ENCODE measurements around the gene ERH.

ERH gene

GRCh38 chr14:69344171-69344570 is 53.9 kb downstream of the ERH start:
- Histone ChIP-seq H3K9me2 (replicated peaks; ENCODE audit: insufficient read depth, low read length) (no peaks in the 10 kb centered on the region), H3F3A (ENCODE audit: insufficient read depth, low read length) (no peaks in the 10 kb centered on the region), H3K36me3 (replicated peaks; ENCODE audit: insufficient read depth, low read length) (no peaks in the 10 kb centered on the region), H3K9me3 (replicated peaks; ENCODE audit: insufficient read depth, low read length) (no peaks in the 10 kb centered on the region), H2AFZ (ENCODE audit: low read length) (no peak overlapping the region), H3K27ac (ENCODE audit: low read length) (no peak overlapping the region), H4K20me1 (ENCODE audit: insufficient read depth, low read length) (no peaks in the 10 kb centered on the region), H3K9ac (ENCODE audit: low read length) (no peak overlapping the region), H3K27me3 (replicated peaks; ENCODE audit: insufficient read depth, low read length) (no peaks in the 10 kb centered on the region), H3K79me2 (ENCODE audit: low read length) (no peaks in the 10 kb centered on the region), H3K4me2 (ENCODE audit: low read depth, low read length) (no peak overlapping the region), H3K4me3 (ENCODE audit: low read length) (no peak overlapping the region), H3K4me1 (ENCODE audit: low read length) (no peaks in the 10 kb centered on the region)
- no peak for DNase-seq
- TF ChIP-seq EZH2phosphoT487 (IDR thresholded peaks at IDR 0.05; ENCODE audit: low read length) (no peak), EZH2 (optimal IDR thresholded peaks at IDR 0.05; ENCODE audit: low read depth, low read length) (no peak), CTCF (IDR thresholded peaks at IDR 0.05; ENCODE audit: low read length) (no peak)

DNA sequence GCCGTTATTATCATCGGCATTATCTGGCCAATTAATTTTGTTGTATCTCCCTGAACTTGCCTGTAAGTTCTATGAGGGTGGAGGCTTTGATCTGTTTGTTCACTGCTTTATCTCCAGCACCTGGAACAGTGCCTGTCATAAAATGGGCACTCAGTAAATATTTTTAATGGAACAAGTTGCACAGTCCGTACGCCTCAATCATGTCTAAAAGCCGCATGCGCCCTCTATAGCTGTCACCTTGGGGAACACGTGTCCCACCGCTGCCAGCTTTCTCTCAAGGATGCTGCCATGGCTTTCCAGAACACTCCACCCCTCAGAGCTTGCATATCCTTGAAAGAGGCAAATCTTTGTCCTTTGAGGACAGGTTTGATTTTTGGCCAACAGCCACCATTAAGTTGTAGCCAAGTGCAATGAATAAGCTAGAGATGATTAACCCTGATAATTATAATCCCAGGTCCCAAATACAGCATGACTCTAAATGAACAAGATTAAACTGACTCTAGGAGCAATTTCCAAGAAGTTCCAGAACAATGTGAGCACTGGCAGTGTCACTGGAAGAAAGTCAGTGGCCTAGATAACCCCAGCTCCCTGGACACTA is 55.1 kb downstream of the ERH start:
- Histone ChIP-seq H2AFZ (ENCODE audit: low read length) (no peak overlapping the region), H3F3A (ENCODE audit: insufficient read depth, low read length) (no peaks in the 10 kb centered on the region), H3K4me2 (ENCODE audit: low read depth, low read length) (no peak overlapping the region), H3K9me3 (replicated peaks; ENCODE audit: insufficient read depth, low read length) (no peaks in the 10 kb centered on the region), H3K9ac (ENCODE audit: low read length) (no peak overlapping the region), H3K27me3 (replicated peaks; ENCODE audit: insufficient read depth, low read length) (no peaks in the 10 kb centered on the region), H3K4me1 (ENCODE audit: low read length) (no peaks in the 10 kb centered on the region), H3K4me3 (ENCODE audit: low read length) (no peak overlapping the region), H3K36me3 (replicated peaks; ENCODE audit: insufficient read depth, low read length) (no peaks in the 10 kb centered on the region), H3K79me2 (ENCODE audit: low read length) (no peaks in the 10 kb centered on the region), H3K9me2 (replicated peaks; ENCODE audit: insufficient read depth, low read length) (no peaks in the 10 kb centered on the region), H3K27ac (ENCODE audit: low read length) (no peak overlapping the region), H4K20me1 (ENCODE audit: insufficient read depth, low read length) (no peaks in the 10 kb centered on the region)
- no peak for TF ChIP-seq EZH2 (optimal IDR thresholded peaks at IDR 0.05; ENCODE audit: low read depth, low read length)
- TF ChIP-seq CTCF (IDR thresholded peaks at IDR 0.05; ENCODE audit: low read length) = no peak
- TF ChIP-seq EZH2phosphoT487 (IDR thresholded peaks at IDR 0.05; ENCODE audit: low read length) = no peak
- no peak for DNase-seq

DNA sequence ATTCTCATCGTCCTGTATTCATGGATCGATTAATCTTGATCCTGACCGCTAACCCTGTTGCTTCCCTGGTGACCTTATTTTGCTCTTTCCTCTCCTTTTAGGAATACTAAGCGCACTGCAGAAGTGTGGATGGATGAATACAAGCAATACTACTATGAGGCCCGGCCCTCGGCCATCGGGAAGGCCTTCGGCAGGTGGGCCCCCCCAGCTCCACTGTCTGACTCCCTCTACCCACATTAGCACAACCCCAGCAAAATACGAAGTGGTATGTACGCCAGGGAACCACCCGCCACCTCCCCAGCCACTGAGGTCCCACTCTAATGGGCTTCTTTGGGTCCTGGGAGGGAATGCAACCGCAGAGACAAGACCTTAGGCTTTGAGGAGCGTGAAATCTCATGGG is 58.7 kb downstream of the ERH start:
- Histone ChIP-seq H3K4me3 (ENCODE audit: low read length) (no peak overlapping the region), H3K4me2 (ENCODE audit: low read depth, low read length) (no peak overlapping the region), H4K20me1 (ENCODE audit: insufficient read depth, low read length) (no peaks in the 10 kb centered on the region), H3K79me2 (ENCODE audit: low read length) (no peaks in the 10 kb centered on the region), H3F3A (ENCODE audit: insufficient read depth, low read length) (no peaks in the 10 kb centered on the region), H3K4me1 (ENCODE audit: low read length) (no peaks in the 10 kb centered on the region), H3K36me3 (replicated peaks; ENCODE audit: insufficient read depth, low read length) (no peaks in the 10 kb centered on the region), H3K27me3 (replicated peaks; ENCODE audit: insufficient read depth, low read length) (no peaks in the 10 kb centered on the region), H3K27ac (ENCODE audit: low read length) (no peak overlapping the region), H3K9ac (ENCODE audit: low read length) (no peak overlapping the region), H2AFZ (ENCODE audit: low read length) (no peak overlapping the region), H3K9me2 (replicated peaks; ENCODE audit: insufficient read depth, low read length) (no peaks in the 10 kb centered on the region), H3K9me3 (replicated peaks; ENCODE audit: insufficient read depth, low read length) (no peaks in the 10 kb centered on the region)
- no peak for DNase-seq
- TF ChIP-seq EZH2phosphoT487 (IDR thresholded peaks at IDR 0.05; ENCODE audit: low read length) (no peak), CTCF (IDR thresholded peaks at IDR 0.05; ENCODE audit: low read length) (no peak), EZH2 (optimal IDR thresholded peaks at IDR 0.05; ENCODE audit: low read depth, low read length) (no peak)

Measured in MM.1S (cell line).